Osteoblast (primary cell): ENCODE data around the gene AOAH. TPM values are rescaled to one million over a fixed set of nuclear protein-coding genes. Genes with fewer than 3 reads are reported as not detected.

Experiments
- DNase-seq: peaks from one replicate; pipeline ENCODE4 v3.0.0; 2011; ENCODE audit warnings: low spot score, mixed read lengths; ENCODE audit not compliant: insufficient read length; ENCODE audit errors: missing footprints
- H2AFZ ChIP-seq: 2 replicates; pipeline ENCODE4 v1.6.0; 2011; ENCODE audit warnings: mild to moderate bottlenecking, low read length
- H3K27ac ChIP-seq: 2 replicates; pipeline ENCODE4 v1.5.1; 2011; ENCODE audit warnings: mild to moderate bottlenecking, low read depth, low read length, moderate library complexity
- H3K27me3 ChIP-seq: 2 replicates; pipeline ENCODE4 v1.6.0; 2012; ENCODE audit warnings: mild to moderate bottlenecking, control low read depth, inconsistent platforms, low read length, moderate library complexity; ENCODE audit not compliant: insufficient read depth
- H3K36me3 ChIP-seq: 2 replicates; pipeline ENCODE4 v1.5.1; 2011; ENCODE audit warnings: mild to moderate bottlenecking, low read length, control low read depth, moderate library complexity; ENCODE audit not compliant: insufficient read depth
- H3K4me1 ChIP-seq: 2 replicates; pipeline ENCODE4 v1.5.1; 2011; ENCODE audit warnings: mild to moderate bottlenecking, low read length, control low read depth, moderate library complexity; ENCODE audit not compliant: insufficient read depth
- H3K4me2 ChIP-seq: 2 replicates; pipeline ENCODE4 v1.6.0; 2011; ENCODE audit warnings: mild to moderate bottlenecking, low read length; ENCODE audit not compliant: insufficient read depth
- H3K4me3 ChIP-seq: fragments of 200-600 bp; sonication (generic); 3 replicates; pipeline ENCODE4 v1.5.1; 2012; ENCODE audit warnings: mild to moderate bottlenecking, low read length, inconsistent platforms; ENCODE audit not compliant: insufficient read depth
- H3K79me2 ChIP-seq: 2 replicates; pipeline ENCODE4 v1.6.0; 2012; ENCODE audit warnings: mild to moderate bottlenecking, low read length, control low read depth, inconsistent platforms; ENCODE audit not compliant: insufficient read depth
- H3K9me3 ChIP-seq: 2 replicates; pipeline ENCODE4 v1.5.1; 2011; ENCODE audit warnings: low read depth, low read length, control low read depth
- H4K20me1 ChIP-seq: 2 replicates; pipeline ENCODE4 v1.6.0; 2012; ENCODE audit warnings: mild to moderate bottlenecking, low read length, control low read depth; ENCODE audit not compliant: insufficient read depth
- total RNA-seq: library from RNA; depleted of rRNA; stranded (reverse); fragments of >200 nt; gene quantifications from 2 replicates; pipeline ENCODE4 v1.2.3, GENCODE V29; 2012
- TF ChIP-seq, protein P1 (sequence below): IDR thresholded peaks from 2 replicates; pipeline ENCODE4 v1.5.1; 2011; ENCODE audit warnings: mild to moderate bottlenecking, low read depth, low read length, moderate library complexity; ENCODE audit errors: extremely low read depth

The AOAH gene
- total RNA-seq, 1 donor, result under 0.01 TPM

GRCh38 chr7:36621396-36621795 is 102.9 kb downstream of the AOAH start:
- TF ChIP-seq, protein P1, sequence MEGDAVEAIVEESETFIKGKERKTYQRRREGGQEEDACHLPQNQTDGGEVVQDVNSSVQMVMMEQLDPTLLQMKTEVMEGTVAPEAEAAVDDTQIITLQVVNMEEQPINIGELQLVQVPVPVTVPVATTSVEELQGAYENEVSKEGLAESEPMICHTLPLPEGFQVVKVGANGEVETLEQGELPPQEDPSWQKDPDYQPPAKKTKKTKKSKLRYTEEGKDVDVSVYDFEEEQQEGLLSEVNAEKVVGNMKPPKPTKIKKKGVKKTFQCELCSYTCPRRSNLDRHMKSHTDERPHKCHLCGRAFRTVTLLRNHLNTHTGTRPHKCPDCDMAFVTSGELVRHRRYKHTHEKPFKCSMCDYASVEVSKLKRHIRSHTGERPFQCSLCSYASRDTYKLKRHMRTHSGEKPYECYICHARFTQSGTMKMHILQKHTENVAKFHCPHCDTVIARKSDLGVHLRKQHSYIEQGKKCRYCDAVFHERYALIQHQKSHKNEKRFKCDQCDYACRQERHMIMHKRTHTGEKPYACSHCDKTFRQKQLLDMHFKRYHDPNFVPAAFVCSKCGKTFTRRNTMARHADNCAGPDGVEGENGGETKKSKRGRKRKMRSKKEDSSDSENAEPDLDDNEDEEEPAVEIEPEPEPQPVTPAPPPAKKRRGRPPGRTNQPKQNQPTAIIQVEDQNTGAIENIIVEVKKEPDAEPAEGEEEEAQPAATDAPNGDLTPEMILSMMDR, result no peak
- no peak overlapping the region for H3K27ac ChIP-seq
- H3K27me3 ChIP-seq, result peaks cover 2% of the 10 kb centered on the region
- no peak overlapping the region for H2AFZ ChIP-seq
- H3K4me1 ChIP-seq, result no peaks in the 10 kb centered on the region
- H3K36me3 ChIP-seq, result no peaks in the 10 kb centered on the region
- no peaks in the 10 kb centered on the region for H3K79me2 ChIP-seq
- H3K4me3 ChIP-seq, result no peak overlapping the region
- no peak for DNase-seq
- no peak overlapping the region for H3K4me2 ChIP-seq
- H3K9me3 ChIP-seq, result no peaks in the 10 kb centered on the region
- no peaks in the 10 kb centered on the region for H4K20me1 ChIP-seq

- DNase-seq, result no peak
- Histone ChIP-seq H3K9me3 (no peaks in the 10 kb centered on the region), H3K79me2 (no peaks in the 10 kb centered on the region), H4K20me1 (no peaks in the 10 kb centered on the region), H3K4me3 (no peak overlapping the region), H3K4me1 (no peaks in the 10 kb centered on the region), H3K4me2 (no peak overlapping the region), H3K36me3 (no peaks in the 10 kb centered on the region), H2AFZ (no peak overlapping the region), H3K27ac (no peak overlapping the region), H3K27me3 (peaks cover 2% of the 10 kb centered on the region)
- TF ChIP-seq, protein P1, result no peak
Measured at GRCh38 chr7:36620166-36620708, 104.1 kb downstream of the AOAH start.

- Histone ChIP-seq H3K79me2 (no peaks in the 10 kb centered on the region), H3K4me2 (no peak overlapping the region), H3K27ac (no peak overlapping the region), H3K4me1 (no peaks in the 10 kb centered on the region), H3K4me3 (no peak overlapping the region), H3K36me3 (no peaks in the 10 kb centered on the region), H3K9me3 (no peaks in the 10 kb centered on the region), H3K27me3 (peaks cover 7% of the 10 kb centered on the region), H4K20me1 (no peaks in the 10 kb centered on the region), H2AFZ (no peak overlapping the region)
- TF ChIP-seq, protein P1, result no peak
- DNase-seq, result no peak
Measured at GRCh38 chr7:36617408-36617807, 106.9 kb downstream of the AOAH start.

- DNase-seq, result no peak
- H4K20me1 ChIP-seq, result no peaks in the 10 kb centered on the region
- H2AFZ ChIP-seq, result no peak overlapping the region
- no peaks in the 10 kb centered on the region for H3K36me3 ChIP-seq
- H3K4me1 ChIP-seq, result no peaks in the 10 kb centered on the region
- TF ChIP-seq, protein P1, result no peak
- no peak overlapping the region for H3K4me2 ChIP-seq
- no peaks in the 10 kb centered on the region for H3K79me2 ChIP-seq
- peaks cover 7% of the 10 kb centered on the region for H3K27me3 ChIP-seq
- no peak overlapping the region for H3K4me3 ChIP-seq
- H3K27ac ChIP-seq, result no peak overlapping the region
- no peaks in the 10 kb centered on the region for H3K9me3 ChIP-seq
Measured at GRCh38 chr7:36615852-36616540, 108.3 kb downstream of the AOAH start.
